ENCODE data around the gene PALS2. TPM values are rescaled to one million over a fixed set of nuclear protein-coding genes. Genes with fewer than 3 reads are reported as not detected.

The PALS2 gene
- total RNA-seq, 1 experiment from 2014 or later: 48.2 TPM

- TF ChIP-seq CTCF (IDR thresholded peaks at IDR 0.05) (no peak), POLR2AphosphoS5 (IDR thresholded peaks at IDR 0.05; ENCODE audit: low read depth, low read length) (no peak), SIN3A (IDR thresholded peaks at IDR 0.05; ENCODE audit: borderline replicate concordance, insufficient read depth, low read depth, low read length) (no peak), REST (IDR thresholded peaks at IDR 0.05; ENCODE audit: insufficient read depth in 1 of 2, low read depth in 2 of 2, low read length in 1 of 2) (no peak), TCF7L2 (IDR thresholded peaks at IDR 0.05; ENCODE audit: low read depth, low read length) (no peak)
- no peak overlapping the region for H3K27ac ChIP-seq (ENCODE audit: low read length)
- CTCF ChIA-PET: no interaction called here
- H3K4me1 ChIP-seq (ENCODE audit: control insufficient read depth, insufficient read depth, low read length): no peaks in the 10 kb centered on the region
- POLR2A ChIA-PET: no interaction called here
- in situ Hi-C loops (cut with HindIII; ENCODE audit: low pct_unique_long_range_greater_than_20kb, low sequenced_read_pairs): no loop called here
- H3K27me3 ChIP-seq (ENCODE audit: control insufficient read depth, insufficient read depth, low read length): peaks cover 18% of the 10 kb centered on the region; the same call in 1 of the 2 replicates
- no peak for DNase-seq (ENCODE audit: low read depth, low spot score)
- H3K36me3 ChIP-seq (ENCODE audit: control insufficient read depth, insufficient read depth, low read length): no peaks in the 10 kb centered on the region
- no peaks in the 10 kb centered on the region for H3K9me3 ChIP-seq (ENCODE audit: control insufficient read depth, insufficient read depth, low read depth, low read length)
- BruUV-seq (replicated peaks): no TSS peak
- H3K4me3 ChIP-seq (ENCODE audit: low read depth in 2 of 2, low read length in 2 of 2): no peak overlapping the region
- intact Hi-C loops (cut with micrococcal nuclease; ENCODE audit: unreplicated experiment): no loop called here
- ATAC-seq: no peak
These were observed 23.3 kb upstream of the PALS2 start for GRCh38 chr7:24549991-24550390.

- no peak for TF ChIP-seq TCF7L2 (IDR thresholded peaks at IDR 0.05; ENCODE audit: low read depth, low read length)
- TF ChIP-seq POLR2AphosphoS5 (IDR thresholded peaks at IDR 0.05; ENCODE audit: low read depth, low read length): no peak
- no peaks in the 10 kb centered on the region for H3K9me3 ChIP-seq (ENCODE audit: control insufficient read depth, insufficient read depth, low read depth, low read length)
- POLR2A ChIA-PET: no interaction called here
- no peak overlapping the region for H3K4me3 ChIP-seq (ENCODE audit: low read depth in 2 of 2, low read length in 2 of 2)
- no peak for ATAC-seq
- peaks cover 17% of the 10 kb centered on the region; the same call in 1 of the 2 replicates for H3K27me3 ChIP-seq (ENCODE audit: control insufficient read depth, insufficient read depth, low read length)
- in situ Hi-C loops (cut with HindIII; ENCODE audit: low pct_unique_long_range_greater_than_20kb, low sequenced_read_pairs): no loop called here
- no peak overlapping the region for H3K27ac ChIP-seq (ENCODE audit: low read length)
- no peak for DNase-seq (ENCODE audit: low read depth, low spot score)
- intact Hi-C loops (cut with micrococcal nuclease; ENCODE audit: unreplicated experiment): no loop called here
- H3K4me1 ChIP-seq (ENCODE audit: control insufficient read depth, insufficient read depth, low read length): no peaks in the 10 kb centered on the region
- H3K36me3 ChIP-seq (ENCODE audit: control insufficient read depth, insufficient read depth, low read length): no peaks in the 10 kb centered on the region
- BruUV-seq (replicated peaks): no TSS peak
- CTCF ChIA-PET: no interaction called here
These were observed 18.1 kb upstream of the PALS2 start for GRCh38 chr7:24555184-24555583.

GRCh38 chr7:24555719-24556118, 17.5 kb upstream of the PALS2 start:
- BruUV-seq (replicated peaks): no TSS peak
- Histone ChIP-seq H3K9me3 (ENCODE audit: control insufficient read depth, insufficient read depth, low read depth, low read length) (no peaks in the 10 kb centered on the region), H3K27me3 (ENCODE audit: control insufficient read depth, insufficient read depth, low read length) (peaks cover 16% of the 10 kb centered on the region; the same call in 1 of the 2 replicates), H3K36me3 (ENCODE audit: control insufficient read depth, insufficient read depth, low read length) (no peaks in the 10 kb centered on the region), H3K27ac (ENCODE audit: low read length) (no peak overlapping the region), H3K4me3 (ENCODE audit: low read depth in 2 of 2, low read length in 2 of 2) (no peak overlapping the region), H3K4me1 (ENCODE audit: control insufficient read depth, insufficient read depth, low read length) (no peaks in the 10 kb centered on the region)
- intact Hi-C loops (cut with micrococcal nuclease; ENCODE audit: unreplicated experiment) (no loop called here), in situ Hi-C loops (cut with HindIII; ENCODE audit: low pct_unique_long_range_greater_than_20kb, low sequenced_read_pairs) (no loop called here)
- DNase-seq (ENCODE audit: low read depth, low spot score): no peak
- ATAC-seq: no peak
- TF ChIP-seq REST (IDR thresholded peaks at IDR 0.05; ENCODE audit: insufficient read depth in 1 of 2, low read depth in 2 of 2, low read length in 1 of 2) (no peak), CTCF (IDR thresholded peaks at IDR 0.05) (no peak), TCF7L2 (IDR thresholded peaks at IDR 0.05; ENCODE audit: low read depth, low read length) (no peak), POLR2AphosphoS5 (IDR thresholded peaks at IDR 0.05; ENCODE audit: low read depth, low read length) (no peak), SIN3A (IDR thresholded peaks at IDR 0.05; ENCODE audit: borderline replicate concordance, insufficient read depth, low read depth, low read length) (no peak)
- ChIA-PET POLR2A (no interaction called here), CTCF (no interaction called here)

All from Panc1 (cell line).